HEK293 (cell line): Measurements from ENCODE around the gene ZNF664.

Source experiments
- CTCF ChIA-PET: fragments of 350-600 bp; formaldehyde crosslinking; extraction: SDS; loops from one replicate; lab custom pipeline; 2021; ENCODE audit warnings: antibody characterized with exemption; lab: Yijun Ruan, JAX
- POLR2A ChIA-PET: fragments of 300-600 bp; formaldehyde crosslinking; extraction: SDS; loops from one replicate; lab custom pipeline; 2020; ENCODE audit warnings: antibody characterized with exemption, inconsistent platforms; lab: Yijun Ruan, JAX
- H3K27ac ChIP-seq: fragments of 200-500 bp; sonication (Bioruptor generic); 2 replicates; pipeline ENCODE4 v1.5.1; 2014; ENCODE audit warnings: low read depth, low read length, control low read depth, inconsistent platforms; ENCODE audit errors: extremely low read depth
- H3K36me3 ChIP-seq, 2 experiments: fragments of 200-500 bp in 1 of 2; sonication (Bioruptor generic) in 1 of 2; 1 replicate in 1 of 2; 2 replicates in 1 of 2; pipeline ENCODE4 v1.5.1; 2014 to 2017; ENCODE audit warnings: inconsistent platforms in 2 of 2, low read length in 2 of 2; ENCODE audit not compliant: control insufficient read depth in 2 of 2, insufficient read depth in 1 of 2
- H3K4me1 ChIP-seq: fragments of 200-500 bp; sonication (Bioruptor generic); 2 replicates; pipeline ENCODE4 v1.5.1; 2014; ENCODE audit warnings: mild to moderate bottlenecking, low read length, inconsistent platforms; ENCODE audit not compliant: control insufficient read depth, insufficient read depth
- H3K4me3 ChIP-seq: 2 replicates; pipeline ENCODE4 v1.5.1; 2011; ENCODE audit warnings: low read depth, mild to moderate bottlenecking, control low read depth, low read length, moderate library complexity
- H3K9me3 ChIP-seq: fragments of 200-500 bp; sonication (Bioruptor generic); 2 replicates; pipeline ENCODE4 v1.5.1; 2014; ENCODE audit warnings: low read depth, low read length, inconsistent platforms; ENCODE audit not compliant: control insufficient read depth, insufficient read depth
- GLIS1 ChIP-seq: fragments of 450-650 bp; formaldehyde crosslinking; IDR thresholded peaks from 2 replicates; pipeline ENCODE4 v1.5.1; 2016; ENCODE audit warnings: missing biosample characterization, missing genetic modification characterization
- KLF9 ChIP-seq: fragments of 450-650 bp; formaldehyde crosslinking; IDR thresholded peaks from 2 replicates; pipeline ENCODE4 v1.5.1; 2016; ENCODE audit warnings: missing biosample characterization, missing genetic modification characterization, low read depth
- MEIS1 ChIP-seq: sonication (generic); formaldehyde crosslinking; IDR thresholded peaks from 2 replicates; pipeline ENCODE4 v1.8.1; 2022; ENCODE audit warnings: missing genetic modification reagents, mild to moderate bottlenecking, borderline replicate concordance
- PBX3 ChIP-seq: sonication (generic); formaldehyde crosslinking; IDR thresholded peaks from 2 replicates; pipeline ENCODE4 v1.8.1; 2022; ENCODE audit warnings: mild to moderate bottlenecking, moderate library complexity, missing genetic modification reagents
- SCRT2 ChIP-seq: fragments of 450-650 bp; formaldehyde crosslinking; IDR thresholded peaks from 2 replicates; pipeline ENCODE4 v1.5.1; 2016; ENCODE audit warnings: missing biosample characterization, missing genetic modification characterization
- SETDB1 ChIP-seq: IDR thresholded peaks from one replicate; pipeline ENCODE4 v1.6.1; 2017; ENCODE audit warnings: mild to moderate bottlenecking, low read length, moderate library complexity, mixed read lengths; ENCODE audit not compliant: insufficient read length
- SP2 ChIP-seq: fragments of 450-650 bp; formaldehyde crosslinking; IDR thresholded peaks from 2 replicates; pipeline ENCODE4 v1.5.1; 2016; ENCODE audit warnings: missing biosample characterization, missing genetic modification characterization
- SP7 ChIP-seq: fragments of 450-650 bp; formaldehyde crosslinking; IDR thresholded peaks from 2 replicates; pipeline ENCODE4 v1.5.1; 2016; ENCODE audit warnings: missing biosample characterization, missing genetic modification characterization
- ZFHX2 ChIP-seq: fragments of 450-650 bp; formaldehyde crosslinking; conservative IDR thresholded peaks from 2 replicates; pipeline ENCODE4 v1.5.1; 2016; ENCODE audit warnings: missing biosample characterization, missing genetic modification characterization
- ZFP3 ChIP-seq: fragments of 450-650 bp; formaldehyde crosslinking; IDR thresholded peaks from 2 replicates; pipeline ENCODE4 v1.5.1; 2016; ENCODE audit warnings: low read depth, missing biosample characterization, missing genetic modification characterization
- ZFP69B ChIP-seq: fragments of 450-650 bp; formaldehyde crosslinking; IDR thresholded peaks from 2 replicates; pipeline ENCODE4 v1.5.1; 2016; ENCODE audit warnings: missing biosample characterization, missing genetic modification characterization
- ZNF138 ChIP-seq: fragments of 450-650 bp; formaldehyde crosslinking; IDR thresholded peaks from 2 replicates; pipeline ENCODE4 v1.5.1; 2016; ENCODE audit warnings: missing biosample characterization, missing genetic modification characterization, borderline replicate concordance
- ZNF157 ChIP-seq: fragments of 450-650 bp; formaldehyde crosslinking; IDR thresholded peaks from 2 replicates; pipeline ENCODE4 v1.5.1; 2016; ENCODE audit warnings: missing biosample characterization, missing genetic modification characterization
- ZNF223 ChIP-seq: fragments of 450-650 bp; formaldehyde crosslinking; IDR thresholded peaks from 2 replicates; pipeline ENCODE4 v1.5.1; 2016; ENCODE audit warnings: missing biosample characterization, missing genetic modification characterization
- ZNF426 ChIP-seq: fragments of 450-650 bp; formaldehyde crosslinking; IDR thresholded peaks from 2 replicates; pipeline ENCODE4 v1.5.1; 2017; ENCODE audit warnings: missing biosample characterization, missing genetic modification characterization, mild to moderate bottlenecking, inconsistent platforms, moderate library complexity
- ZNF449 ChIP-seq: fragments of 450-650 bp; formaldehyde crosslinking; IDR thresholded peaks from 2 replicates; pipeline ENCODE4 v1.5.1; 2017; ENCODE audit warnings: missing biosample characterization, mild to moderate bottlenecking, missing genetic modification characterization, moderate library complexity
- ZNF473 ChIP-seq: fragments of 450-650 bp; formaldehyde crosslinking; IDR thresholded peaks from 2 replicates; pipeline ENCODE4 v1.5.1; 2017; ENCODE audit warnings: missing biosample characterization, missing genetic modification characterization
- ZNF549 ChIP-seq: fragments of 450-650 bp; IDR thresholded peaks from 2 replicates; pipeline ENCODE4 v1.5.1; 2018; ENCODE audit warnings: missing biosample characterization, missing genetic modification characterization, mild to moderate bottlenecking, inconsistent platforms, moderate library complexity
- ZNF585B ChIP-seq: fragments of 450-650 bp; formaldehyde crosslinking; IDR thresholded peaks from 2 replicates; pipeline ENCODE4 v1.5.1; 2016; ENCODE audit warnings: missing biosample characterization, missing genetic modification characterization
- ZNF600 ChIP-seq: fragments of 450-650 bp; formaldehyde crosslinking; IDR thresholded peaks from 2 replicates; pipeline ENCODE4 v1.5.1; 2016; ENCODE audit warnings: missing biosample characterization, missing genetic modification characterization
- ZNF629 ChIP-seq: fragments of 450-650 bp; formaldehyde crosslinking; IDR thresholded peaks from 2 replicates; pipeline ENCODE4 v1.5.1; 2017; ENCODE audit warnings: missing biosample characterization, missing genetic modification characterization
- ZNF654 ChIP-seq: fragments of 450-650 bp; formaldehyde crosslinking; IDR thresholded peaks from 2 replicates; pipeline ENCODE4 v1.5.1; 2016; ENCODE audit warnings: low read depth, missing biosample characterization, missing genetic modification characterization
- ZNF837 ChIP-seq: fragments of 450-650 bp; formaldehyde crosslinking; IDR thresholded peaks from 2 replicates; pipeline ENCODE4 v1.5.1; 2016; ENCODE audit warnings: missing biosample characterization, missing genetic modification characterization

The ZNF664 gene

DNA sequence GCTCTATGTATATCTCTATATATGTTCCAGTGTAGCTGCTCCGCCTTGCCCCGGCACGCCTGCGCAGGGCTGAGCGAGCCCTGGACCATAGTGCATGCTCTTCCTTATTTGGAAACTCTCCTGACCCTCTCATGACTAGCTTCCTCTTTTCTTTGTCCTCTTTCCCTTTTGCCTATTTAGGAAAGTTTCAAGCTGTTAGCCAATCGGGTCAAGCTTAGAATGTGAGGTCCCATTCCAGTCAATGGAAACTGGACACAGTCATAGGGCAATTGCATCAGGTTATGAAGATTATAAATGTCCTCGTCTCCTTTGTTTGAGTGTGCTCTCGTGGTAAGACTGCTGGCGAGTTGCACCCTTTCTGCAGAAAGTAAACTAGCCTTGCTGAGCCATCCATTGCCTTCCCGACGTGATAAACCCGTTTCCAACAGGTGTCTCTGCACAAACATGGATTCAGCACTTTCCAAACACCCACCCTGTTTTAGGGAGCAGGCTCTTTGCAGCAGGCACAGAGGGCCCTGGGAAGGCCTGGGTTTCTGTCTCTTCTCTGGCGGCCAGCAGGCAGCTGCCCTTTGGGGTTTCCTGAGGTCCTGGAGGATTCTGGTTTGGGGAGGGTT lies 31.3 kb upstream of the ZNF664 start:
- Histone ChIP-seq H3K4me3 (no peak overlapping the region), H3K9me3 (no peaks in the 10 kb centered on the region), H3K4me1 (no peaks in the 10 kb centered on the region), H3K36me3 (peaks cover 3 to 57% of the 10 kb centered on the region in 2 experiments; a peak in 2 of 3 replicates), H3K27ac (no peak overlapping the region)
- POLR2A ChIA-PET = no interaction called here
- CTCF ChIA-PET = no interaction called here
- TF ChIP-seq SCRT2 (tag by site-specific recombination) = 0 out of 2 replicates have a peak, but pooled peaks have one; percentile 37
- TF ChIP-seq ZNF600 (tag by site-specific recombination) = no peak
- TF ChIP-seq SETDB1 = peak; percentile 34

DNA sequence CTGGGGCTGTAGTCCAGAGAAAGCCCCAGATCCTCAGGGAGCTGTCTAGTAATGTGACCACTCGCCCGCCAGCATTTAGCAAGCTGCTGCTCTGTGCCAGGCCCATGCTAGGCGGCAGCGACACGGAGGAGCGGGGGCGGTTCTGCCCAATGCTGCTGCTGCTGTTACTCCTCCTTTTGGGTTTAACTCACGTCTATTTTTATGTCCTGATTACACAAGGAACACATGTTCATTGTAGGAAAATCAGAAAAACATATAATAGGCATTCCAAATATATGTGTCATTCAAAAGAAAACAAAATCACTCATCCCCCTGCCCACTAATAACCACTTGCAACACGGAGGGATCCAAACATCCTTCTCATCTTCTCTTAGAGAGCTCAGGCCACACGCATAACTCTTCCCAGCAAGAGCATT lies 30.8 kb upstream of the ZNF664 start:
- peak; percentile 81 for TF ChIP-seq SP7 (tag by site-specific recombination)
- TF ChIP-seq ZNF585B (tag by site-specific recombination) = no peak
- Histone ChIP-seq H3K27ac (no peak overlapping the region), H3K4me1 (no peaks in the 10 kb centered on the region), H3K9me3 (no peaks in the 10 kb centered on the region), H3K4me3 (no peak overlapping the region), H3K36me3 (peaks cover 3 to 53% of the 10 kb centered on the region in 2 experiments; a peak in 2 of 3 replicates)
- ChIA-PET CTCF (no interaction called here), POLR2A (no interaction called here)

GRCh38 chr12:123942911-123943648 lies 29.9 kb upstream of the ZNF664 start:
- TF ChIP-seq ZFP69B (tag by site-specific recombination) (no peak), MEIS1 (CRISPR knock-in tag) (no peak), ZNF138 (tag by site-specific recombination) (no peak), KLF9 (no peak), PBX3 (CRISPR knock-in tag) (no peak), ZNF473 (tag by site-specific recombination) (no peak), ZNF157 (tag by site-specific recombination) (no peak), ZNF629 (tag by site-specific recombination) (no peak), ZFHX2 (tag by site-specific recombination) (no peak)
- Histone ChIP-seq H3K4me3 (no peak overlapping the region), H3K36me3 (peaks cover 3 to 47% of the 10 kb centered on the region in 2 experiments; a peak in 2 of 3 replicates), H3K9me3 (no peaks in the 10 kb centered on the region), H3K27ac (no peak overlapping the region), H3K4me1 (no peaks in the 10 kb centered on the region)
- CTCF ChIA-PET = interaction anchor here (0.5 kb wide), 1 partner anchor 24 kb away, joined by 3 read pairs; no protein-coding TSS in a partner anchor
- POLR2A ChIA-PET = interaction anchor here (0.6 kb wide), 1 partner anchor 22 kb away, joined by 3 read pairs; no protein-coding TSS in a partner anchor

DNA sequence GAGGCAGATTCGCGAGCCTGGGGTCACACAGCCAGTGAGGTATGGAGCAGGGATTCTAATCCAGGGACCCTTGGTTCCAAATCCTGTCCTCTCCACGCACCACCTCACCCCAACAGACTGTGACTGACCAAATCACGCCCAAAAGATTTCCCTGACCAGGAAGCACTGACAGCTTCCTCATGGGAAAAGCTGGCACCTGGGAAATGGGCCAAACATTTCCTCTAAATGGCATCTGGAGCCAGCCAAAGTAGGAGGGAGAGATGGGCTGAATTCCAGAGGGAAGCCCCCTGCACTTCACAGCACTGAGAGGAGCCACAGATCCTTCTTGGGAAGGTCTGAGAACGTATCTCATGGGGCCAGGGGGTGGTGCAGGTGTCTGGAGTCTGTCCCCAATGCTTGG lies 29.2 kb upstream of the ZNF664 start:
- CTCF ChIA-PET = interaction anchor here (0.5 kb wide), 1 partner anchor 25 kb away, joined by 3 read pairs; no protein-coding TSS in a partner anchor
- Histone ChIP-seq H3K4me1 (no peaks in the 10 kb centered on the region), H3K9me3 (no peaks in the 10 kb centered on the region), H3K27ac (no peak overlapping the region), H3K4me3 (no peak overlapping the region), H3K36me3 (peaks cover 3 to 47% of the 10 kb centered on the region in 2 experiments; a peak in 2 of 3 replicates)
- POLR2A ChIA-PET = no interaction called here
- no peak for TF ChIP-seq GLIS1
- TF ChIP-seq ZNF449 (tag by site-specific recombination) = no peak
- TF ChIP-seq ZNF654 = no peak
- no peak for TF ChIP-seq ZNF426 (tag by site-specific recombination)
- no peak for TF ChIP-seq ZFP3 (tag by site-specific recombination)
- TF ChIP-seq ZNF223 (tag by site-specific recombination) = no peak
- TF ChIP-seq ZNF837 (tag by site-specific recombination) = no peak
- TF ChIP-seq ZNF549 = no peak
- TF ChIP-seq SP2 (tag by site-specific recombination) = no peak
